Stimulated activated CD4-positive, alpha-beta T cell treated with anti-CD3 and anti-CD28 coated beads, Interleukin-2, amount 100 ng/mL, for 4 hours (primary cell): Measurements from ENCODE around the gene GPATCH2.
"Not testable (repeated sequence)": the region's sequence is repeated elsewhere in the genome, so short reads cannot be mapped to it uniquely, and the experiment has no call there.

Experiments used
- DNase-seq: peaks from one replicate; pipeline ENCODE4 v3.0.0-alpha.2; 2020; ENCODE audit warnings: low read depth

The GPATCH2 gene

GRCh38 chr1:217525773-217526490 lies 105.0 kb downstream of the GPATCH2 start:
- DNase-seq: no peak

- no peak for DNase-seq
These were observed 105.9 kb downstream of the GPATCH2 start for GRCh38 chr1:217524787-217525520.

DNA sequence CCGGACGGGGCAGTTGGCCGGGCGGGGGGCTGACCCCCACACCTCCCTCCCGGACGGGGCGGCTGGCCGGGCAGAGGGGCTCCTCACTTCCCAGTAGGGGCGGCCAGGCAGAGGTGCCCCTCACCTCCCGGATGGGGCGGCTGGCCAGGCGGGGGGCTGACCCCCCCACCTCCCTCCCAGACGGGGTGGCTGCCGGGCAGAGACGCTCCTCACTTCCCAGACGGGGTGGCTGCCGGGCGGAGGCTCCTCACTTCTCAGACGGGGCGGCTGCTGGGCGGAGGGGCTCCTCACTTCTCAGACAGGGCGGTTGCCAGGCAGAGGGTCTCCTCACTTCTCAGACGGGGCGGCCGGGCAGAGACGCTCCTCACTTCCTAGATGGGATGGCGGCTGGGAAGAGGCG lies 107.0 kb downstream of the GPATCH2 start:
- DNase-seq: not testable (repeated sequence)

DNA sequence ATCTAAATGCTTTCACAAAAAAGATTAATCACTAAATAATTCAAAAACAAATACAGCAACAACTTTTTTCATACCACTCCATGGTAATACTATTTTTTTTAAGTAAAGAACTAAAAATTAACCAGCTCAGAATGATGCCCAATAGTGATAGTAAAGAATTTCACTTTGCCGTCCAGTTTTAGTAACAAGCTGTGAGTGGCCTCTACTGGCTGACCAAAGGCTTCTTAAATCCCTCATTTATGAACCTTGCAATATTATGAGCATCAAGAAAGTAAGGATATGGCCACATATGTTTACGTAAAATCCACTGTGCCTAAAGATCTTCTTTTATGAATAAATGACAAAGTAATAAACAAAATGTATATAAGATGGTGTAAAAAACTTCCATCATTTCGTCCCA lies 108.6 kb downstream of the GPATCH2 start:
- no peak for DNase-seq

- DNase-seq: no peak
These were observed 109.6 kb downstream of the GPATCH2 start for GRCh38 chr1:217521317-217521716.

- DNase-seq: no peak
These were observed 124.0 kb downstream of the GPATCH2 start for GRCh38 chr1:217506878-217507277.

DNA sequence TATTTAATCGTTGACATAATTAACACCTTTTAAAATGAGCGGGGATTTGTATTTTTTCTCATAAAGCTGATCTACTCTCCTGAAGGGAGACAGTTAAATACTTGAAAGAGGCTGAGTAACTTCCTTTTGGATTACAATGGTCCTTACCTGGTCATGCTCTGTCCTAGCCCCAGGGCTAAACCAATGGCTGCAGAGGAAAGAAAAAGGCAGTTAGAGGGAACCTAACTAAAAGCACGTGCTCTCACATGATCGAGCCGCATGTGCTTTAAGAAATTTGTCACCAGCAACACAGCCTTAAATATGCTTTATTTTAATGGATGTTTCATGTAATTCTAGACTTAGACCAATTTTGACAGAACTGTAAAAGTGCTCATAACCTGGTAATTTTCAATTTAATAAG lies 132.7 kb downstream of the GPATCH2 start:
- DNase-seq: no peak

DNA sequence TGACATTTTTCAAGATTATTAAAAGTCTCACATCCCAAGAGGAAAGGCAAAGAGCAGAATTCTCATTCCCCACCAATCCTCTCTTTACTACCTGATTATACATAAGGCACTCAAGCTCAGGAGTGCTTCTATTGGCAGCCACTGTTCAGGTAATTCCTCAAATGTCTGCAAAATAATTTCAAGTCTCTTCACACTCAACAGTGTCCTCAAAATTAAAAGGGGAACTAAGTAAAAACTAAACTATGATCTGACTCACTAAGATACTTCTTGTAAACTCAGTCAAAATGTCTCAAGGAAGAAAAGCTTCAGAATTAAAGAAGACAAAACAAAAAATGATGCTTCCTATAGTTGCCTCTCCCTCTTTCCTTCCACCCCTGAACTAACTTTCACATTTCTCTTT lies 135.6 kb downstream of the GPATCH2 start:
- DNase-seq: no peak

GRCh38 chr1:217494767-217495166 lies 136.1 kb downstream of the GPATCH2 start:
- no peak for DNase-seq

DNA sequence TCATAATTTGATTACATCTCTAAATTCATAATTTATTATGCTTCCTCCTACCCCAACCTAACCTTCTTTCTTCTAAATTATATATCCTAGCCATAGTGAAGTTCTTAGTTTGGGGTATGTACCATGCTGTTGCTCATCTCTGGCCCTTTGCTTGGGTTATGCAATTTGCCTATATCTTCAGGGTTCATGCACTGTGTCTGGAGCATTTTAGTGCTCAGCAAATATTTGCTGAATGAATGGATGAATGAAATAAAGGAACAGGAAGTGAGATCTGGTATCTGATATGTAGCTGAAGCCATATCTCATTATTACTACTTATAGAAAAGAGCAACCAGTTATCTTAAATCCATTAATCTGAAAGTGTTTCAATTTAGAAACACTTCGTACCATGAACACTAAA lies 137.6 kb downstream of the GPATCH2 start:
- DNase-seq: no peak

DNA sequence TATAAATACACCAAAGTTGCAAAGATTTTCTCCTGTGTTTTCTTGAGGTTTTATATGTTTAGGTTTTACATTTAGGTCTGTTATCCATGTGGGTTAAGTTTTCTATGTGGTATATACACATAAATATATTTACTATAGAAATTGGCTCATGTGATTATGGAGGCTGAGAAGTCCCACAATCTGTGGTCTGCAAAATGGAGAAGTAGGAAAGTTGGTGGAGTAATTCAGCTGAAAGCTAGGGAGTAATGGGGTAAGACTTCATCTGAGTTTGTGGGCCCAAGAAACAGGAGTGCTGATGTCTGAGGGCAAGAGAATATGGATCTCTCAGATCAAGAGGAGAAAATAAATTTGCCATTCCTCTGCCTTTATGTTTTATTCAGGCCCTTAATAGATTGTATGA lies 146.0 kb downstream of the GPATCH2 start:
- no peak for DNase-seq

- DNase-seq: no peak
These were observed 148.4 kb downstream of the GPATCH2 start for GRCh38 chr1:217482356-217483102.

DNA sequence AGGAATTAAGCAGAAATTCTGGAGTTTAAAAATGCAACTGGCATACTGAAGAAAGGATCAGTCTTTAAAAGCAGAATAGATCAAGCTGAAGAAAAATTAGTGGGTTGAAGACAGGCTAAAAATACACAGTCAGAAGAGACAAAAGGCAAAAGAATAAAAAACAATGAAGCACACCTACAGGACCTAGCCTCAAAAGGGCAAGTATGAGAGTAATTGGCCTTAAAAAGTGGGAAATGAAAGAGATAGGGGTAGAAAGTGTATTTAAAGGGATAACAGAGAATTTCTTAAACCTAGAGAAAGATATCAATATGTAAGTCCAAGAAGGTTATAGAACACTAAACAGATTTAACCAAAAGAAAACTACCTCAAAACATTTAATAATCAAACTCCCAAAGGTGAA lies 152.4 kb downstream of the GPATCH2 start:
- DNase-seq: no peak

GRCh38 chr1:217472915-217473314 lies 158.0 kb downstream of the GPATCH2 start:
- no peak for DNase-seq

- DNase-seq: no peak
These were observed 159.5 kb downstream of the GPATCH2 start for GRCh38 chr1:217471403-217471802.

GRCh38 chr1:217469983-217470382 lies 160.9 kb downstream of the GPATCH2 start:
- no peak for DNase-seq

DNA sequence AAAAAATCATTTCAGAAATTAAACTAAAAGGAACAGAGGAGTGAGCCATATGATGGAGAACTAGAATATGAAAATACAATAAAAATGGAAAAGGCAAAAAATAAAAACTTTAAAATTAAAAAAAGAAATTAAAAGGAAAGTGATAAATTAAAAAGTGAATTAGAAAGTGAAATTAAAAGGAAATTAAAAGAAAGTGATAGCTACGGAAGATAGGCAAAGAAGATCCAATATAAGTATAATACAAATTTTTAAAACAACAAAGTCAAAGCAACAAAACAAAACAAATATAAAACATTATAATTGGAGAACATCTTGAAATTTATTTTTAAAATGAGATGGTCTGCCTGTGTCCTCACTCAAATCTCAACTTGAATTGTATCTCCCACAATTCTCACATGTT lies 165.8 kb downstream of the GPATCH2 start:
- DNase-seq: no peak

- DNase-seq: no peak
These were observed 168.2 kb downstream of the GPATCH2 start for GRCh38 chr1:217462666-217463065.

DNA sequence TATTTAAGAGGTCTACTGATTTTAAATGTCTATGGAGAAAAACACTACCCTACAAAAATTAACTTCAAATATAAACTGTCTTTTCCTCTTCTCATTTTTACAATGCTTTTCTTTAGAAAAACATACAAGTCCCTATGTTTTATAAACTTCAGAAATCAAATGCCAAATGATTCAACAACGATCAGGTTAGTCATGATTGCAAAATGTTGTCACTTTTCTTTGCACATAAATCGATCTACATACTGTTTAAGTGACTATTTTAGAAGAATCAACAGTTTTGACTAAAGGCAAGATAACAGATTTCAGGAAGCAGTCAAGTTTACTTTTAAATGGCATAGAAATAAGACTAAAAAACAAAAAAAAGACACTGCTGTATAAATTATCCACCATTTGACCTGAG lies 168.7 kb downstream of the GPATCH2 start:
- no peak for DNase-seq

- no peak for DNase-seq
These were observed 173.9 kb downstream of the GPATCH2 start for GRCh38 chr1:217457016-217457415.

DNA sequence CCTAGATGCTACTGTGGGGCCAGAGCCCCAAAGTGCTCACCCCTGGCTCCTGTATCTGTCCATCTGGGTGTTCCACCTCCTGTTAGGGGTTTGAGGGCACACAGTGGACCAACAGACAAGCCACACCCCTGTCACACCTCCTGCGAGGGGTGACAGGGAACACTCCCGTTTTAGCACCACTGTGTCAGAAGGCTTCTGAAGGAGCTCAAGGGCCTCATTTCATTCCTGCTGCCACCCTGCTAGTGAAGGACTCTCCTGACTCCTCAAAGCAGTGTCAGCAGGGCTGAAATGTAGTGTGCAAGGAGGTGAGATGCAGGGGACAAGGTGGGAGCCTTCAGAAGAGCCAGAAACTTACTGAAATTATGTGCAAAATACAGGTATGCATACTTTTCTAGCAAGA lies 174.6 kb downstream of the GPATCH2 start:
- DNase-seq: no peak

- no peak for DNase-seq
These were observed 177.1 kb downstream of the GPATCH2 start for GRCh38 chr1:217453816-217454215.

DNA sequence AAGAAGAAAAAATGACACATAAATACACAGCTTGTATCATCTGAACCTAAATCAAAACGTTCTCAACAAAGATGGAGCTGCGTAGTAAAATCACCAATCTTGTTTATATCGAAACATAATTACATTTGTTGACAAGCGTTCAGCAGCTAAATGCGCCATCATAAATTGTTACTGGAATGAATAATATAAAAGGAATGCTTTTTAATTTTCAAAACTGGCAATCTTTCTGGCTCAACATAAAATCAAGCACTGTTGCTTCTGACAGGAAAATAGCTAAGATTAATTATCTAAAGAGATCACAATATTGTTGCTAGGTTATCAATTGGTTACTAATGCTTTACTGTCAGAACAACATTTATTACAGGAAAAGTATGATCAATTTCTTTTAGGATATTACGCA lies 181.5 kb downstream of the GPATCH2 start:
- no peak for DNase-seq
